ENCODE data around the gene BAHCC1. TPM values are rescaled to one million over a fixed set of nuclear protein-coding genes. Genes with fewer than 3 reads are reported as not detected.
A peak's percentile ranks its signal among the peaks of the same experiment; 100 is the strongest.

The BAHCC1 gene
- total and polyA plus RNA-seq, 9 of the 15 experiments (the other 6 are each of a cell fraction or from before 2014, with no cell fraction given): 0.14 to 26.9 (median 5.0) TPM

- TF ChIP-seq ZNF398 (CRISPR knock-in tag; IDR thresholded peaks at IDR 0.05) (no peak), PHF20 (IDR thresholded peaks at IDR 0.05; ENCODE audit: partially characterized antibody) (no peak), ZNF561 (CRISPR knock-in tag; conservative IDR thresholded peaks at IDR 0.05) (no peak), POLR2AphosphoS5 (IDR thresholded peaks at IDR 0.05; ENCODE audit: control insufficient read depth, insufficient read depth, low read depth, low read length) (no peak), ZNF217 (CRISPR knock-in tag; IDR thresholded peaks at IDR 0.05) (no peak), ERF (CRISPR knock-in tag; IDR thresholded peaks at IDR 0.05) (no peak), ZSCAN32 (CRISPR knock-in tag; IDR thresholded peaks at IDR 0.05) (no peak), POLR2G (IDR thresholded peaks at IDR 0.05; ENCODE audit: low read depth, low read length) (peak; percentile 52), PRMT5 (CRISPR knock-in tag; IDR thresholded peaks at IDR 0.05) (no peak), LARP7 (IDR thresholded peaks at IDR 0.05) (no peak), ZC3H8 (IDR thresholded peaks at IDR 0.05) (no peak), EP400 (IDR thresholded peaks at IDR 0.05) (no peak), XRCC4 (IDR thresholded peaks at IDR 0.05; ENCODE audit: extremely low read depth, insufficient read depth, insufficient read length) (no peak), PRPF4 (IDR thresholded peaks at IDR 0.05; ENCODE audit: insufficient read depth, low read depth, low read length, poor library complexity, severe bottlenecking) (no peak), SIRT6 (IDR thresholded peaks at IDR 0.05; ENCODE audit: low read depth, low read length) (no peak), SRSF9 (IDR thresholded peaks at IDR 0.05; ENCODE audit: borderline replicate concordance, low read depth, low read length) (no peak), SMARCB1 (IDR thresholded peaks at IDR 0.05; ENCODE audit: insufficient read length, low read depth) (no peak)
- TF ChIP-seq, protein P1, sequence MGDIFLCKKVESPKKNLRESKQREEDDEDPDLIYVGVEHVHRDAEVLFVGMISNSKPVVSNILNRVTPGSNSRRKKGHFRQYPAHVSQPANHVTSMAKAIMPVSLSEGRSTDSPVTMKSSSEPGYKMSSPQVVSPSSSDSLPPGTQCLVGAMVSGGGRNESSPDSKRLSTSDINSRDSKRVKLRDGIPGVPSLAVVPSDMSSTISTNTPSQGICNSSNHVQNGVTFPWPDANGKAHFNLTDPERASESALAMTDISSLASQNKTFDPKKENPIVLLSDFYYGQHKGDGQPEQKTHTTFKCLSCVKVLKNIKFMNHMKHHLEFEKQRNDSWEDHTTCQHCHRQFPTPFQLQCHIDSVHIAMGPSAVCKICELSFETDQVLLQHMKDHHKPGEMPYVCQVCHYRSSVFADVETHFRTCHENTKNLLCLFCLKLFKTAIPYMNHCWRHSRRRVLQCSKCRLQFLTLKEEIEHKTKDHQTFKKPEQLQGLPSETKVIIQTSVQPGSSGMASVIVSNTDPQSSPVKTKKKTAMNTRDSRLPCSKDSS (IDR thresholded peaks at IDR 0.05; ENCODE audit: low read depth, partially characterized antibody): no peak
- TF ChIP-seq, protein P2, sequence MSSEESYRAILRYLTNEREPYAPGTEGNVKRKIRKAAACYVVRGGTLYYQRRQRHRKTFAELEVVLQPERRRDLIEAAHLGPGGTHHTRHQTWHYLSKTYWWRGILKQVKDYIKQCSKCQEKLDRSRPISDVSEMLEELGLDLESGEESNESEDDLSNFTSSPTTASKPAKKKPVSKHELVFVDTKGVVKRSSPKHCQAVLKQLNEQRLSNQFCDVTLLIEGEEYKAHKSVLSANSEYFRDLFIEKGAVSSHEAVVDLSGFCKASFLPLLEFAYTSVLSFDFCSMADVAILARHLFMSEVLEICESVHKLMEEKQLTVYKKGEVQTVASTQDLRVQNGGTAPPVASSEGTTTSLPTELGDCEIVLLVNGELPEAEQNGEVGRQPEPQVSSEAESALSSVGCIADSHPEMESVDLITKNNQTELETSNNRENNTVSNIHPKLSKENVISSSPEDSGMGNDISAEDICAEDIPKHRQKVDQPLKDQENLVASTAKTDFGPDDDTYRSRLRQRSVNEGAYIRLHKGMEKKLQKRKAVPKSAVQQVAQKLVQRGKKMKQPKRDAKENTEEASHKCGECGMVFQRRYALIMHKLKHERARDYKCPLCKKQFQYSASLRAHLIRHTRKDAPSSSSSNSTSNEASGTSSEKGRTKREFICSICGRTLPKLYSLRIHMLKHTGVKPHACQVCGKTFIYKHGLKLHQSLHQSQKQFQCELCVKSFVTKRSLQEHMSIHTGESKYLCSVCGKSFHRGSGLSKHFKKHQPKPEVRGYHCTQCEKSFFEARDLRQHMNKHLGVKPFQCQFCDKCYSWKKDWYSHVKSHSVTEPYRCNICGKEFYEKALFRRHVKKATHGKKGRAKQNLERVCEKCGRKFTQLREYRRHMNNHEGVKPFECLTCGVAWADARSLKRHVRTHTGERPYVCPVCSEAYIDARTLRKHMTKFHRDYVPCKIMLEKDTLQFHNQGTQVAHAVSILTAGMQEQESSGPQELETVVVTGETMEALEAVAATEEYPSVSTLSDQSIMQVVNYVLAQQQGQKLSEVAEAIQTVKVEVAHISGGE (CRISPR knock-in tag; IDR thresholded peaks at IDR 0.05): no peak
These were observed 98.2 kb downstream of the BAHCC1 start (continued) for GRCh38 chr17:81493198-81494038.
